NK-92 treated with Interleukin-12 subunit alpha and Interleukin-12 subunit beta, amount 100 ng/mL, for 24 hours (cell line): ENCODE results near the gene DNALI1.
"Not testable (repeated sequence)": the region's sequence is repeated elsewhere in the genome, so short reads cannot be mapped to it uniquely, and the experiment has no call there.

Experiments
- DNase-seq: peaks from one replicate; lab custom pipeline; 2025; lab: John Stamatoyannopoulos, UW

The DNALI1 gene

DNA sequence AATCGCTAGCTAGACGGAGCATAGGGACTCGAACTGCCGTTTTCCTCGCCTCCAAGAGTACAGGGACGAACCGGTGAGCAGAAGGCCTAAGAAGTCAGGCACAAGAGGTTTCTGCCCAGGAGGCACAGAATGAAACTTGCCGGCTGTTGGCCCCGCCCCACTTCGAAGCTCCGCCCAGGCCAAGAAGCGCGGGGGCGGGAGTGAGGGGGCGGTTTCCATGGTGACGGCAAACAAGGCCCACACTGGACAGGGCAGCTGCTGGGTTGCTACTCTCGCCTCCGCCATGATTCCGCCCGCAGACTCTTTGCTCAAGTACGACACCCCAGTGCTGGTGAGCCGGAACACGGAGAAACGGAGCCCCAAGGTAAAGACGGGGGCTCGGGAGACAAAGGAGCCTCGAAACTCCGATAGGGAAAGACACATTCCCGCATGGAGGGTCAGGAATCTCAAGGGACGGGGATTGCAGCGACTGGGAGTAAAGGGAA lies at the start of gene DNALI1:
Gene DNALI1 (plus strand): TSS at position 229 of the 485 bp plus-strand sequence. CDS start 55 bp downstream, at position 284.
- no peak for DNase-seq

DNA sequence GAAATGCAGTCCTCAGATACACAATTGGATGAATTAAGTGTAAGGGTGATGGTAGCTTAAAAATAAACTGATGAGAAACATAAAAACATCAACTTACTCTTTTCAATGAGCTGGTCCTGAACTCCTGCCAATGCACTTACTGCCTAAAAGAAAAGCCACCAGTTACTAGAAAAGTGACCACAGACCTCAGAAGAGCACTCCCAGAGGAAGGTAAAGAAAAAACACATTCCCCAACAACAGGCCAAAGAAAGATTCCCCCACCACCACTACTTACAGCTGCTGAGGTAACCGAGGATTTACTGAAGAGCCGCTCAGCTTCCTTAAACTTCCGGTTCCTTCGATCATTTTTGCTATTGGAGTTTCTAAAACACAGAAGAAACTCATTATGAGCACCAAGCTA lies 47.6 kb upstream of the DNALI1 start:
- DNase-seq = no peak

GRCh38 chr1:37513795-37514349 lies 42.9 kb upstream of the DNALI1 start:
- peak; percentile 45 for DNase-seq

DNA sequence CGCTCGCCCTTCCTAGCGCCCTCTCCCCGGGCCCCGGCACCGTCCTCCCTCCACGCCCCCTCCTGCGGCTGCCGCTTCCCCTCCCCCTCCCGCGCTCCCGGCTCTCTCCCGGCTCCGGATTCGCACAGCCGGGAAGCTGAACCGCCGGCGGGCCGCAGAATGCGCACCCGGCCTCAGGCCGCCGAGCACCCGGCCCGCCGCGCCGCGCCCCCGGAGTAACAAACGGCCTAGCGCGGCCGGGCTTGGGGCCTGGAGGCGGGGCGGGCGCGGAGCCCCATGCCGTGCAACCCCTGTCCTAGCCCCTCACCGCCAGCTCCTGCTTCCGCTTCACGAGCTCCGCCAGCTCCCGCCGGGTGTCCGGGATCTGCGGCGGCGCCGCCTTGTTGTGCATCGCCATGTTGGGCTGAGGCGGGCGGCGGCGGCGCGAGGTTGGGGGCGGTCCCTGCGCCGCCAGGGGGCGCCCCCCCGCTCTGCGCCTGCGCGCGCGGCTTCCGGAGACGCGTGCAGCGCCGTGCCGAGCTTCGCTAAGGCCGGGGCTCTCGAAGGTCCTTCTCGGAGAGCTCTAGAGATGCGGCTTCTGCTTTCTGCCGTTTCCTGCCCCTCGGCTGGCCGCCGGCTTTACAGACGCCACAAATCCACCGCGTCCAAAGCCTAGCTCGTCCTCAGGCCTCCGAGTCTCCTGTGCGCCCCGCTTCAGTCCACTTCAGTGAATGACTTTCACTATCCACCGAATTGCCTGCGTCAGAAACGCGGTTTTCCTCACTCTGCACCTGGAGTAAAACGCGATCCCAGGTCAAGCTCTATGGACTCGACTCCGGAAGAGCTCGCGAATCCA lies 42.2 kb upstream of the DNALI1 start, which contains the start of gene MEAF6:
Gene MEAF6 (minus strand): TSS at position 417 of the 835 bp plus-strand sequence. CDS start 20 bp downstream, at position 397.
- peak; percentile 65 for DNase-seq

- DNase-seq = no peak
Observed at GRCh38 chr1:37515185-37516034, 41.3 kb upstream of the DNALI1 start.

GRCh38 chr1:37517569-37517968 lies 39.2 kb upstream of the DNALI1 start:
- DNase-seq = no peak

GRCh38 chr1:37518241-37518640 lies 38.5 kb upstream of the DNALI1 start:
- DNase-seq = not testable (repeated sequence)

GRCh38 chr1:37518929-37519328 lies 37.8 kb upstream of the DNALI1 start:
- not testable (repeated sequence) for DNase-seq

DNA sequence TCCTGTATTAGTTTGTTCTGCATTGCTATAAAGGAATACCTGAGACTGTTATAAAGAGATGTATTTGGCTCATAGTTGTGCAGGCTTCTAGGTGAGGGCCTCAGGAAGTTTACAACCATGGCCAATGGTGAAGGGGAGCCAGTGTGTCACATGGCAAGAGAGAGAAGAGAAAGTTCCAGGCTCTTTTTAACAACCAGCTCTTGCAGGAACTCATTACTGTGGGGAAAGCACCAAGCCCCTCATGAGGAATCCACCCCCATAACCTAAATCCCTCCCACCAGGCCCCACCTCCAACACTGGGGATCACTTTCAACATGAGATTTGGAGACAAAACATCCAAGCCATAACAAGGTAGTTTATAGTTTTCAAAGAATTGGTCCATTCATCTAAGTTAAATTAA lies 37.1 kb upstream of the DNALI1 start:
- DNase-seq = no peak

GRCh38 chr1:37529888-37530287 lies 26.9 kb upstream of the DNALI1 start:
- DNase-seq = not testable (repeated sequence)

- DNase-seq = not testable (repeated sequence)
Observed at GRCh38 chr1:37532418-37533156, 24.2 kb upstream of the DNALI1 start.

GRCh38 chr1:37533317-37534093 lies 23.2 kb upstream of the DNALI1 start:
- no peak for DNase-seq

DNA sequence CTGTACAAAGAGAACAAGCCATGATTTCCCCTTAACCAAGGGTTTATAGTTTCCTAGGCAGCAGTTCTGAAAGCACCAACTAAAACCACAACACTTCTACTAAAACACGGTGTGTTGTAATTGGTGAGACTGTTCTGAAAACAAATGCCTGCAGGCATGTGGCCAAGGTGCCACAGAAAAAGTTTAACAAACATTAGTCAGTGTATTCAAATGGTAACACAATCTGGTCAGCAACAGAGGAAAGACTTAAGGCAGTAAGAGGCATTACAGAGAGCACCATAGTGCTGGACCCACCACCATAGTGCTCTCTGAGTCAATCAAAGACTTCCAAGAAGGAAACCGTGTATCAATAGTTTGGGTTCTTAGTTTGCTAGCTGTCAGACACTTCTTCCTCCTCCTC lies 19.4 kb upstream of the DNALI1 start:
- no peak for DNase-seq

GRCh38 chr1:37539154-37539553 lies 17.6 kb upstream of the DNALI1 start:
- DNase-seq = not testable (repeated sequence)

DNA sequence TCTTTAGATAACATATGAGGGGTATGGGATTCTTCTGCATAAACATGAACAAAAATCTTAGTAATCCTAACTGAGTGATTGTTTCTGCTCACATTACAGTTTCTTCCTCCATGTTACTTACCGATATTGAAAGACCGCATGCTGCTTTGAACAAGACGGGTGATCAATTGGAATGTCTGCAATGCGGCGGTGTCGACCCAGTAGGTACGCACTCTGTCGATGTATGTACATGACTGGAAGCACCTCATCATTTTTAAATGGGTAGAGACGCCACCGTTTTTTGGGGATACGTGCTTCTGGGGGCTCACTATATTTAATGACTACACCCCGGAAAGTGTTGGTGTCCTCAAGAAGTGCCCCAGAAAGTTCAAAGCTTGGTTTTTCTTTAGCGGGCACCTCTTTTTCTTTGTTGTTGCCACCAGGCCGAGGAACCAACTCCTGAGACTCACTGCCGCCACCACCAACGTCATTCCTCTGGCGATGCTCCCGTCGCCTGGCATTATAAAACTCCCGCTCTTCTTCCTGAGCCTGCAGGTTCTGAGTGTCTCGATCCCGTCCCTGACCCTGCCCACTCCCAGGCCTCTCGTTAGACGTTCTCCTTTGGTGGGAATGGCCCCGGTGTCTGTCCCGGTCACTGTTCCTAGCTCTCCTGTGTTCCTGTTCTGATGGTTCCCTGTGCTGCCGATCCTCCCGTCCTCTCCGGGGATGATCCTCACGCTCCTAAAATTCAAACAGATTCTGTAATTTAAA lies 16.5 kb upstream of the DNALI1 start:
- DNase-seq = no peak

GRCh38 chr1:37544530-37544929 lies 12.2 kb upstream of the DNALI1 start:
- no peak for DNase-seq

DNA sequence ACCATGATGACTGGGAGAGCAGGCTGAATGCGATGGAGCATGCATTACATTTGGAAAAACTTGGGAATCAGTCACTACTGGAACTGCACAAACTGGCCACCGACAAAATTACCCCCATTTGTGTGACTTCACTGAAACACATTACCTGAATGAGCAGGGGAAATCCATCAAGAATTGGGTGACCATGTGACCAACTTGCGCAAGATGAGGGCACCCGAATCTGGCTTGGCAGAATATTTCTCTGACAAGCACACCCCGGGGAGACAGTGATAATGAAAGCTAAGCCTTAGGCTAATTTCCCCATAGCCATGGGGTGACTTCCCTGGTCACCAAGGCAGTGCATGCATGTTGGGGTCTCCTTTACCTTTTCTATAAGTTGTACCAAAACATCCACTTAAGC lies 11.7 kb upstream of the DNALI1 start:
- DNase-seq = no peak

GRCh38 chr1:37549341-37549740 lies 7.4 kb upstream of the DNALI1 start:
- no peak for DNase-seq

DNA sequence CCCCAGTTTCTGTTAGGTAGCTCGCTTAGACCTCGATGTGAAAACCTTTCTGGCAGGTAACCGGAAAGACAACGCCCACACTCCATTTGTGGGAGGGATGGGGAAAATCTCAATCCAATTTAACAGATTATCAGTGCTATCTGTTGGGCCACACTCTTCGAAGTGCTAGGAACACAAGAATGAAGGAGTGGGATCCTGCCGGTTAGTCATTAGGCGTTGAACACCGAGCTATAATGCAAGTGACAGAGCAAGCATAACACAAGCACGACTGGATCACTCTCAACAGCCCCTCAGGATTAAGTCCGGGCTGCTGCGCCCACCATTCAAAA lies 3.2 kb upstream of the DNALI1 start:
- no peak for DNase-seq
